ENCODE results near the gene CTSE.

Gene CTSE

DNA sequence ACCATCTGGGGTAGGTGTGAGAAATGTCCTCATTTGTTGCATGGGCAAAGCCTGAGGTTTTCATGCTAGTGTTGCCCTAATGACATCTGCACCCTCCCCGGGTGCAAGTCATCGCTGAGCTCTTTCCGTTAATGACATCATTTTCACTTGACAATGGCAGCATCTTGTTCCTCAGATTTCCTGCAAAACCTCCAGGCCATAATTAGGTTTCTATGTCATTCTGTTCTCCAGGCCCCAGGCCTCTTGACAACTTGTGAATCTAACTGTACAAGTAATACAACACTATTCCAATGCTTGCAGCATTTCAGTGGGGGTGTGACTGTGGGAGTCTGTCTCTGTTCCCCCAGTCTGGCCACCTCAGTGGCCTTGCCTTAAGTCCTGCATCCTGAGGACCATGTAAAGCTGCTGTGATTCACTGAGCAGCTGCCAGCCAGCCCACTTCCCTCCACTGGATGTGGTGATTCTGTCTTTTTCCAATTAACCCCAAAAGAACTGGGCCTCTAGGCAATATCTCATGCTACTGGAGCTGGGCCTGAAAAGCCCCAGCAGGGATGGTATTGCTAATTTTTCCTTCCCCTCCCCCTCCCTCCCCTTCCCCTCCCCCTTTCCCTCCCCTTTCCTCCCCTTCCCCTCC is 43.3 kb downstream of the CTSE start:
- H3K9me3 ChIP-seq (ENCODE audit: severe bottlenecking) = no peaks in the 10 kb centered on the region
- ATAC-seq (ENCODE audit: low read depth) = no peak
- H3K27me3 ChIP-seq (ENCODE audit: insufficient read depth, poor library complexity, severe bottlenecking) = no peaks in the 10 kb centered on the region
- no peak overlapping the region for H3K27ac ChIP-seq (ENCODE audit: poor library complexity, severe bottlenecking)
- no peak overlapping the region for H3K4me3 ChIP-seq (ENCODE audit: severe bottlenecking)
- peaks cover 30% of the 10 kb centered on the region for H3K4me1 ChIP-seq (ENCODE audit: insufficient read depth, poor library complexity, severe bottlenecking)
- TF ChIP-seq, protein P1, sequence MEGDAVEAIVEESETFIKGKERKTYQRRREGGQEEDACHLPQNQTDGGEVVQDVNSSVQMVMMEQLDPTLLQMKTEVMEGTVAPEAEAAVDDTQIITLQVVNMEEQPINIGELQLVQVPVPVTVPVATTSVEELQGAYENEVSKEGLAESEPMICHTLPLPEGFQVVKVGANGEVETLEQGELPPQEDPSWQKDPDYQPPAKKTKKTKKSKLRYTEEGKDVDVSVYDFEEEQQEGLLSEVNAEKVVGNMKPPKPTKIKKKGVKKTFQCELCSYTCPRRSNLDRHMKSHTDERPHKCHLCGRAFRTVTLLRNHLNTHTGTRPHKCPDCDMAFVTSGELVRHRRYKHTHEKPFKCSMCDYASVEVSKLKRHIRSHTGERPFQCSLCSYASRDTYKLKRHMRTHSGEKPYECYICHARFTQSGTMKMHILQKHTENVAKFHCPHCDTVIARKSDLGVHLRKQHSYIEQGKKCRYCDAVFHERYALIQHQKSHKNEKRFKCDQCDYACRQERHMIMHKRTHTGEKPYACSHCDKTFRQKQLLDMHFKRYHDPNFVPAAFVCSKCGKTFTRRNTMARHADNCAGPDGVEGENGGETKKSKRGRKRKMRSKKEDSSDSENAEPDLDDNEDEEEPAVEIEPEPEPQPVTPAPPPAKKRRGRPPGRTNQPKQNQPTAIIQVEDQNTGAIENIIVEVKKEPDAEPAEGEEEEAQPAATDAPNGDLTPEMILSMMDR (IDR thresholded peaks at IDR 0.05; ENCODE audit: poor library complexity, severe bottlenecking) = no peak
- DNase-seq (ENCODE audit: low spot score) = no peak
- H3K36me3 ChIP-seq (ENCODE audit: low read depth) = peaks cover 4% of the 10 kb centered on the region

DNA sequence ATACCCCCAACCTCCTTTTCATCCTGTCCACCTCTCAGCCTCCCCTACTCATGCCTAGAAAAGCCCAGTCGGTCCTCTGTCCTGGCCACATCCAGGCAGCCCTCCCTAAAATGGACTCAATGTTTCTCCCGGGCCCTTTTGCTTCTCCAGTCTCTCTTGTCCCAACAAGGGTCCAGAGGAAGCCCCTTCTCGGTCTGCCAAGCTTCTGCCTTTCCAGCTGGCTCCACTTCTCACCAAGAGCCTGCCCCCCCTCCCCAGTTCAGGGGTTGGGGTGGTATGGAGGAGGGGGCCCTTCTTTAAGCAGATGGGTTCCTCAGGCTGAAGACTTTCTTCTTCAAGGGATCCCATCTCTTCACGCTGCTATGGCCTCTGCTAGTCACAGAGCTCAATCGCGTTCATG is 44.4 kb downstream of the CTSE start:
- no peak for ATAC-seq (ENCODE audit: low read depth)
- Histone ChIP-seq H3K4me1 (ENCODE audit: insufficient read depth, poor library complexity, severe bottlenecking) (peaks cover 19% of the 10 kb centered on the region), H3K27me3 (ENCODE audit: insufficient read depth, poor library complexity, severe bottlenecking) (no peaks in the 10 kb centered on the region), H3K9me3 (ENCODE audit: severe bottlenecking) (no peaks in the 10 kb centered on the region), H3K4me3 (ENCODE audit: severe bottlenecking) (no peak overlapping the region), H3K36me3 (ENCODE audit: low read depth) (peaks cover 4% of the 10 kb centered on the region), H3K27ac (ENCODE audit: poor library complexity, severe bottlenecking) (no peak overlapping the region)
- TF ChIP-seq, protein P1 (IDR thresholded peaks at IDR 0.05; ENCODE audit: poor library complexity, severe bottlenecking) = no peak
- DNase-seq (ENCODE audit: low spot score) = peak; percentile 21

DNA sequence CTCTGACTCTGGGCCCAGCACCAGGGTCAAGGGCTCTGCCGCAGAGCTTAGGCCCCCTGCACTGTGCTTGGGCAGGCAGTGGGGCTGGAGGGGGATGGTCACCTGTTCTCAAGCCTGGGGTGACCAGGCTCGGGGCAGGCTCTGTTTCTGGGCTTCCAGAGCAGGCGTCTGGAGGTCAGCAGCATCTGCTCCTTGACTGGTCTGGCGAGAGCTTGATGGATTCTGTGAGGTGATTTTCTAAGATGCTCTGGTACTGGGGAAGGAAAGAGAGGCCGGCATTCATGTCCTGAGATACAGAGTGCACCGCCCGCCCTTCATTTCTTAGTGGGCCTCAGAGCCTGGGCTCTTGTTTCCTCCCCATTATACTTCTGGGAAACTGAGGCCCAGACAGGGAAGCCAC is 45.0 kb downstream of the CTSE start:
- H3K9me3 ChIP-seq (ENCODE audit: severe bottlenecking) = no peaks in the 10 kb centered on the region
- ATAC-seq (ENCODE audit: low read depth) = no peak
- no peak overlapping the region for H3K27ac ChIP-seq (ENCODE audit: poor library complexity, severe bottlenecking)
- TF ChIP-seq, protein P1 (IDR thresholded peaks at IDR 0.05; ENCODE audit: poor library complexity, severe bottlenecking) = no peak
- H3K36me3 ChIP-seq (ENCODE audit: low read depth) = peaks cover 4% of the 10 kb centered on the region
- no peaks in the 10 kb centered on the region for H3K27me3 ChIP-seq (ENCODE audit: insufficient read depth, poor library complexity, severe bottlenecking)
- no peak for DNase-seq (ENCODE audit: low spot score)
- H3K4me1 ChIP-seq (ENCODE audit: insufficient read depth, poor library complexity, severe bottlenecking) = peaks cover 15% of the 10 kb centered on the region
- no peak overlapping the region for H3K4me3 ChIP-seq (ENCODE audit: severe bottlenecking)

DNA sequence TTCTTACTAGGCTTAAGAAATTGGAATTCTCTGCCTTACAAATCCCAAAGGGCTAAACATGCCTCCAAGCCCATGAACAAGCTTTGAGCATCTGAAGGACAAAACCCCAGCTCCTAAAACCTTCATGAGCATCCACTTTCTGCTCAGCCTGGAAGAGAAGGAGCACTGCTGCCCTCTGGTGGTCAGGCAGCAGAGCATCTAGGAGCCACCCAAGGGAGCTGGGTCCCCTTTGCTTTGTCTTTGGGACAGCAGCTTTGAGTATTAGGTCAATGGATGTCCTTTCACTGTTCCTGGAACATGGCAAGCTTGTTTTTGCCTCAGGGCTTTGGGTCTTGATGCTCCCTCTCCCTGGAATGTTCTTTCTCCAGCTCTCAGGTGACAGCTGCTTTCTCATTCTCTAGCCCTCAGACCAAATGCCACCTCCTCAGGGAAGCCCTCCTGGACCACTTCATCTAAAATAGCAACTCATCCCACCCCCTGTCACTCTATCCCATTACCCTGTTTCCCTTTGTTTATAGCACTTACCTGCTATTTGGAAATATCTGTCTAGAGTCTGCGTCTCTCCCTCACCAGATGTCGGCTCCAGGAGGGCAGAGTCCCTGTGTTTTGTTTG is 46.2 kb downstream of the CTSE start:
- Histone ChIP-seq H3K27ac (ENCODE audit: poor library complexity, severe bottlenecking) (no peak overlapping the region), H3K4me1 (ENCODE audit: insufficient read depth, poor library complexity, severe bottlenecking) (peaks cover 9% of the 10 kb centered on the region), H3K9me3 (ENCODE audit: severe bottlenecking) (no peaks in the 10 kb centered on the region), H3K27me3 (ENCODE audit: insufficient read depth, poor library complexity, severe bottlenecking) (no peaks in the 10 kb centered on the region), H3K4me3 (ENCODE audit: severe bottlenecking) (no peak overlapping the region), H3K36me3 (ENCODE audit: low read depth) (peaks cover 4% of the 10 kb centered on the region)
- peak; percentile 77 for ATAC-seq (ENCODE audit: low read depth)
- TF ChIP-seq, protein P1 (IDR thresholded peaks at IDR 0.05; ENCODE audit: poor library complexity, severe bottlenecking) = peak; percentile 95
- DNase-seq (ENCODE audit: low spot score) = no peak

Measured in RWPE2 (cell line).